Measurements from ENCODE around the gene ASCL1. TPM values are rescaled to one million over a fixed set of nuclear protein-coding genes. Genes with fewer than 3 reads are reported as not detected.
A peak's percentile ranks its signal among the peaks of the same experiment; 100 is the strongest.

The ASCL1 gene
- total and polyA plus RNA-seq, 10 donors: 0.02 TPM; not detected in 9

GRCh38 chr12:102956738-102957327, 641 bp upstream of the ASCL1 start:
- intact Hi-C loops (cut with DNase I; ENCODE audit: low total_unique reads): no loop called here
- TF ChIP-seq POLR2AphosphoS5 (IDR thresholded peaks at IDR 0.05) (no peak), CTCF (IDR thresholded peaks at IDR 0.05 in 8 of 11, conservative IDR thresholded peaks at IDR 0.05 in 3 of 11) (no peak), POLR2A (IDR thresholded peaks at IDR 0.05) (no peak)
- Histone ChIP-seq H3K4me3 (peak overlapping the region in 1 of 8 donors; percentile 69), H3K36me3 (no peaks in the 10 kb centered on the region), H3K9me3 (no peaks in the 10 kb centered on the region), H3K4me1 (peaks cover 7 to 45% (median 37%) of the 10 kb centered on the region in 6 donors), H3K27ac (no peak overlapping the region), H3K27me3 (replicated peaks in 1 of 7) (peaks cover 0 to 100% (median 83%) of the 10 kb centered on the region in 7 donors)
- WGBS, 5 donors: 5 to 10% (median 7%) methylated on average over 19 of the region's 19 CpGs
- no peak for DNase-seq

GRCh38 chr12:102958073-102958829, 777 bp downstream of the ASCL1 start:
- intact Hi-C loops (cut with DNase I; ENCODE audit: low total_unique reads): no loop called here
- Histone ChIP-seq H3K36me3 (no peaks in the 10 kb centered on the region), H3K27ac (no peak overlapping the region), H3K27me3 (replicated peaks in 1 of 7) (peaks cover 0 to 100% (median 95%) of the 10 kb centered on the region in 7 donors), H3K9me3 (peaks cover 0 to 6% (median 0%) of the 10 kb centered on the region in 8 donors), H3K4me1 (peaks cover 7 to 48% (median 39%) of the 10 kb centered on the region in 6 donors), H3K4me3 (peak overlapping the region in 7 of 8 donors; percentile 40 to 69 (median 42))
- peak; percentile 83 for DNase-seq
- 1 to 3% (median 2%) methylated on average over 51 to 83 of the region's 83 CpGs for WGBS, 5 donors
- no peak for TF ChIP-seq POLR2A (IDR thresholded peaks at IDR 0.05)
- no peak for TF ChIP-seq POLR2AphosphoS5 (IDR thresholded peaks at IDR 0.05)
- no peak for TF ChIP-seq CTCF (IDR thresholded peaks at IDR 0.05 in 8 of 11, conservative IDR thresholded peaks at IDR 0.05 in 3 of 11)

- no peak for DNase-seq
- TF ChIP-seq CTCF (IDR thresholded peaks at IDR 0.05 in 8 of 11, conservative IDR thresholded peaks at IDR 0.05 in 3 of 11) (no peak), POLR2AphosphoS5 (IDR thresholded peaks at IDR 0.05) (no peak), POLR2A (IDR thresholded peaks at IDR 0.05) (no peak)
- peaks cover 0 to 12% (median 3%) of the 10 kb centered on the region in 8 donors for H3K9me3 ChIP-seq
- intact Hi-C loops (cut with DNase I; ENCODE audit: low total_unique reads): no loop called here
- peaks cover 7 to 48% (median 39%) of the 10 kb centered on the region in 6 donors for H3K4me1 ChIP-seq
- WGBS, 5 donors: 4 to 10% (median 8%) methylated on average over 14 to 15 of the region's 15 CpGs
- peak overlapping the region in 7 of 8 donors; percentile 40 to 69 (median 42) for H3K4me3 ChIP-seq
- H3K36me3 ChIP-seq: no peaks in the 10 kb centered on the region
- peaks cover 0 to 100% (median 96%) of the 10 kb centered on the region in 7 donors for H3K27me3 ChIP-seq (replicated peaks in 1 of 7)
- no peak overlapping the region for H3K27ac ChIP-seq
Observed at GRCh38 chr12:102958830-102959176, 1.3 kb downstream of the ASCL1 start.

GRCh38 chr12:102959391-102959790, 1.9 kb downstream of the ASCL1 start:
- intact Hi-C loops (cut with DNase I; ENCODE audit: low total_unique reads): no loop called here
- no peak overlapping the region for H3K4me3 ChIP-seq
- H3K9me3 ChIP-seq: peaks cover 0 to 18% (median 5%) of the 10 kb centered on the region in 8 donors
- H3K36me3 ChIP-seq: no peaks in the 10 kb centered on the region
- DNase-seq: no peak
- no peak for TF ChIP-seq POLR2A (IDR thresholded peaks at IDR 0.05)
- no peak for TF ChIP-seq POLR2AphosphoS5 (IDR thresholded peaks at IDR 0.05)
- TF ChIP-seq CTCF (IDR thresholded peaks at IDR 0.05 in 8 of 11, conservative IDR thresholded peaks at IDR 0.05 in 3 of 11): no peak
- H3K27ac ChIP-seq: no peak overlapping the region
- H3K4me1 ChIP-seq: peaks cover 7 to 49% (median 39%) of the 10 kb centered on the region in 6 donors
- WGBS, 5 donors: 4 to 10% (median 8%) methylated on average over 14 of the region's 14 CpGs
- peaks cover 0 to 100% (median 96%) of the 10 kb centered on the region in 7 donors for H3K27me3 ChIP-seq (replicated peaks in 1 of 7)
